K562 (cell line): ENCODE results near the gene NME2. TPM values are rescaled to one million over a fixed set of nuclear protein-coding genes. Genes with fewer than 3 reads are reported as not detected.

Source experiments
- BRF1 ChIP-seq: IDR thresholded peaks from 3 replicates; pipeline ENCODE4 v1.6.1; 2011; ENCODE audit warnings: borderline replicate concordance, mild to moderate bottlenecking; ENCODE audit not compliant: insufficient read length; ENCODE audit errors: extremely low read depth
- CHD4 ChIP-seq: fragments of 200-600 bp; sonication (generic); IDR thresholded peaks from 3 replicates; pipeline ENCODE4 v1.6.1; 2012; ENCODE audit warnings: low read depth, mild to moderate bottlenecking, mixed read lengths, low read length, inconsistent platforms; ENCODE audit not compliant: insufficient read depth, insufficient replicate concordance, poor library complexity, severe bottlenecking
- GTF2E2 ChIP-seq: fragments of 200-800 bp; sonication (Bioruptor generic); IDR thresholded peaks from 2 replicates; pipeline ENCODE4 v1.6.1; 2016; ENCODE audit warnings: missing genetic modification characterization, missing compliant biosample characterization
- HDAC2 ChIP-seq: fragments of 450-650 bp; IDR thresholded peaks from 2 replicates; pipeline ENCODE4 v1.6.1; 2016; ENCODE audit warnings: mild to moderate bottlenecking
- KAT2B ChIP-seq: IDR thresholded peaks from one replicate; pipeline ENCODE4 v1.6.1; 2012; ENCODE audit warnings: low read depth, mild to moderate bottlenecking, control low read depth, inconsistent platforms, low read length, moderate library complexity
- MXI1 ChIP-seq: IDR thresholded peaks from 2 replicates; pipeline ENCODE4 v1.6.1; 2011; ENCODE audit warnings: low read depth, mild to moderate bottlenecking, improper control_type of control experiment, low read length
- NR2F6 ChIP-seq: fragments of 450-650 bp; formaldehyde crosslinking; IDR thresholded peaks from 2 replicates; pipeline ENCODE4 v1.4.0; 2020; ENCODE audit warnings: mild to moderate bottlenecking
- NUFIP1 ChIP-seq: fragments of 450-650 bp; IDR thresholded peaks from 2 replicates; pipeline ENCODE4 v1.6.1; 2018; ENCODE audit not compliant: partially characterized antibody
- SMARCC2 ChIP-seq: fragments of 450-650 bp; IDR thresholded peaks from 2 replicates; pipeline ENCODE4 v1.6.1; 2017; ENCODE audit warnings: antibody characterized with exemption, moderate library complexity, mild to moderate bottlenecking, low read depth
- SRSF9 ChIP-seq: fragments of 200-400 bp; formaldehyde crosslinking; IDR thresholded peaks from 2 replicates; pipeline ENCODE4 v1.6.1; 2017; ENCODE audit warnings: low read depth, low read length, borderline replicate concordance
- ZNF699 ChIP-seq: fragments of 250-450 bp; sonication (Bioruptor Pico); IDR thresholded peaks from 2 replicates; pipeline ENCODE4 v1.8.0; 2021; ENCODE audit warnings: mild to moderate bottlenecking, moderate library complexity; ENCODE audit not compliant: insufficient replicate concordance
- polyA plus RNA-seq, 8 experiments: library from polyadenylated mRNA; depleted of rRNA in 4 of 8; stranded (reverse) in 5 of 8; unstranded in 3 of 8; fragments of >200 nt; fragmentation: Nextera tagmentation in 2 of 8; fragmentation: Illumina TruSeq in 1 of 8; extraction: Ambion mirVana in 2 of 8; extraction: Trizol in 1 of 8; gene quantifications; 2 replicates each; pipeline versions ENCODE4 v1.2.1 to v1.2.3, GENCODE V29; 2011 to 2014; ENCODE audit warnings: inconsistent platforms in 1 of 8, missing spikeins in 1 of 8
- total RNA-seq, 7 experiments: library from RNA; depleted of rRNA in 6 of 7; stranded (reverse); fragments of >200 nt in 6 of 7; fragmentation: Illumina TruSeq in 2 of 7; extraction: Trizol in 2 of 7; gene quantifications; 2 replicates each; pipeline versions ENCODE4 v1.2.1 to v1.2.3, GENCODE V29; 2011 to 2021; ENCODE audit warnings: low replicate concordance in 1 of 7
- TF ChIP-seq, protein P1 (sequence below): fragments of 250-450 bp; sonication (Bioruptor Pico); IDR thresholded peaks from 2 replicates; pipeline ENCODE4 v1.4.0; 2020
- TF ChIP-seq, protein P2 (sequence below): fragments of 250-450 bp; sonication (Bioruptor Pico); IDR thresholded peaks from 2 replicates; pipeline ENCODE4 v1.8.0; 2022; ENCODE audit warnings: moderate library complexity, mild to moderate bottlenecking, inconsistent platforms
- TF ChIP-seq, protein P3 (sequence below): IDR thresholded peaks from 2 replicates; pipeline ENCODE4 v1.6.1; 2014; ENCODE audit warnings: antibody characterized with exemption
- TF ChIP-seq, protein P4 (sequence below), 2 experiments: fragments of 150-350 bp in 1 of 2; IDR thresholded peaks; 2 replicates each; pipeline ENCODE4 v1.6.1; 2012 to 2016; ENCODE audit warnings: low read depth in 2 of 2, low read length in 2 of 2, mild to moderate bottlenecking in 1 of 2, moderate library complexity in 1 of 2

Gene NME2
- total and polyA plus RNA-seq, 9 of the 15 experiments (the other 6 are each of a cell fraction or from before 2014, with no cell fraction given): 684 to 1,202 (median 924) TPM

DNA sequence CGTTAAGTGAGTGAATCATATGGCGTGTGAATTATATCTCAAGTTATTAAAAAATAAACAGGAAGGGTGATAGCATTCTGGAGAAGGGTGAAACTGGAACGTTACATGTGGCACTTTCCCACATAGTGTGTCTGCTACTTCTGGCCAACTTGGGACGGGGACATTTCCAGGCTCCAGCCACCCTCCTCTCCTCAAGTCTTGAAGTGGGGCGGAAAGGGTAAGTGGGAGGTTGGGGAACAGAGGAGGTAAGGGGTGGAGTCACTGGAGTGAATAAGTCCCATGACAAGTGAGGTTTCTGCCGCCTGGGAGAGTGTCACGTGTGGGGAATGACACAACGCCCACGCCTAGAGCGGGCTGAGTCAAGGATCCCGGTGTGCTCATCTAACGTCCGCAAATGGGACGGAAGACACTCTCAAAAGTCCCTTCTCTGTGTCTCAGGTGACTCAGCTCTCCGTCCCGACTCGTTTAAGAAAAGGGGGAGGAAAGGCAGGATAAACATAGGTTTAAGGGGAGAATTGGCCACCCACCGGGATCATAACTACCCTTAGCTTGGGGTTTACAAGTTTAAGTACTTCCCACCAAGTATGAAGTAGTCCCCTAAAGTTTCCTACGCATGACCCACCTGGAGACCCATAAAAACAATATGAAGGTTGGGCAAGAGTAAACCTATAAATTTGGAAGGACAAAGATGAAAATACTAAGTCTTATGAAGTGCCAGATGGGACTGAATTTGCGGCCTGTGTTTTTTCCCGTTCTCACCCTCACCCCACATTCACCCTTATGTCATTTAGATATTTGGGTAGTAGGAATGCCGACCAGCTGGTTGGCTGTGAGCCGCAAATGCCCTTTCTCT is 44.4 kb upstream of the NME2 start (continued):
- no peak for TF ChIP-seq KAT2B
- TF ChIP-seq, protein P1, sequence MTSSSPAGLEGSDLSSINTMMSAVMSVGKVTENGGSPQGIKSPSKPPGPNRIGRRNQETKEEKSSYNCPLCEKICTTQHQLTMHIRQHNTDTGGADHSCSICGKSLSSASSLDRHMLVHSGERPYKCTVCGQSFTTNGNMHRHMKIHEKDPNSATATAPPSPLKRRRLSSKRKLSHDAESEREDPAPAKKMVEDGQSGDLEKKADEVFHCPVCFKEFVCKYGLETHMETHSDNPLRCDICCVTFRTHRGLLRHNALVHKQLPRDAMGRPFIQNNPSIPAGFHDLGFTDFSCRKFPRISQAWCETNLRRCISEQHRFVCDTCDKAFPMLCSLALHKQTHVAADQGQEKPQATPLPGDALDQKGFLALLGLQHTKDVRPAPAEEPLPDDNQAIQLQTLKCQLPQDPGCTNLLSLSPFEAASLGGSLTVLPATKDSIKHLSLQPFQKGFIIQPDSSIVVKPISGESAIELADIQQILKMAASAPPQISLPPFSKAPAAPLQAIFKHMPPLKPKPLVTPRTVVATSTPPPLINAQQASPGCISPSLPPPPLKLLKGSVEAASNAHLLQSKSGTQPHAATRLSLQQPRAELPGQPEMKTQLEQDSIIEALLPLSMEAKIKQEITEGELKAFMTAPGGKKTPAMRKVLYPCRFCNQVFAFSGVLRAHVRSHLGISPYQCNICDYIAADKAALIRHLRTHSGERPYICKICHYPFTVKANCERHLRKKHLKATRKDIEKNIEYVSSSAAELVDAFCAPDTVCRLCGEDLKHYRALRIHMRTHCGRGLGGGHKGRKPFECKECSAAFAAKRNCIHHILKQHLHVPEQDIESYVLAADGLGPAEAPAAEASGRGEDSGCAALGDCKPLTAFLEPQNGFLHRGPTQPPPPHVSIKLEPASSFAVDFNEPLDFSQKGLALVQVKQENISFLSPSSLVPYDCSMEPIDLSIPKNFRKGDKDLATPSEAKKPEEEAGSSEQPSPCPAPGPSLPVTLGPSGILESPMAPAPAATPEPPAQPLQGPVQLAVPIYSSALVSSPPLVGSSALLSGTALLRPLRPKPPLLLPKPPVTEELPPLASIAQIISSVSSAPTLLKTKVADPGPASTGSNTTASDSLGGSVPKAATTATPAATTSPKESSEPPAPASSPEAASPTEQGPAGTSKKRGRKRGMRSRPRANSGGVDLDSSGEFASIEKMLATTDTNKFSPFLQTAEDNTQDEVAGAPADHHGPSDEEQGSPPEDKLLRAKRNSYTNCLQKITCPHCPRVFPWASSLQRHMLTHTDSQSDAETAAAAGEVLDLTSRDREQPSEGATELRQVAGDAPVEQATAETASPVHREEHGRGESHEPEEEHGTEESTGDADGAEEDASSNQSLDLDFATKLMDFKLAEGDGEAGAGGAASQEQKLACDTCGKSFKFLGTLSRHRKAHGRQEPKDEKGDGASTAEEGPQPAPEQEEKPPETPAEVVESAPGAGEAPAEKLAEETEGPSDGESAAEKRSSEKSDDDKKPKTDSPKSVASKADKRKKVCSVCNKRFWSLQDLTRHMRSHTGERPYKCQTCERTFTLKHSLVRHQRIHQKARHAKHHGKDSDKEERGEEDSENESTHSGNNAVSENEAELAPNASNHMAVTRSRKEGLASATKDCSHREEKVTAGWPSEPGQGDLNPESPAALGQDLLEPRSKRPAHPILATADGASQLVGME: no peak
- TF ChIP-seq, protein P2, sequence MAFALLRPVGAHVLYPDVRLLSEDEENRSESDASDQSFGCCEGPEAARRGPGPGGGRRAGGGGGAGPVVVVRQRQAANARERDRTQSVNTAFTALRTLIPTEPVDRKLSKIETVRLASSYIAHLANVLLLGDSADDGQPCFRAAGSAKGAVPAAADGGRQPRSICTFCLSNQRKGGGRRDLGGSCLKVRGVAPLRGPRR (CRISPR knock-in tag): no peak
- no peak for TF ChIP-seq SRSF9
- TF ChIP-seq NR2F6 (CRISPR knock-in tag): no peak
- peak; percentile 80 for TF ChIP-seq MXI1
- TF ChIP-seq, protein P3, sequence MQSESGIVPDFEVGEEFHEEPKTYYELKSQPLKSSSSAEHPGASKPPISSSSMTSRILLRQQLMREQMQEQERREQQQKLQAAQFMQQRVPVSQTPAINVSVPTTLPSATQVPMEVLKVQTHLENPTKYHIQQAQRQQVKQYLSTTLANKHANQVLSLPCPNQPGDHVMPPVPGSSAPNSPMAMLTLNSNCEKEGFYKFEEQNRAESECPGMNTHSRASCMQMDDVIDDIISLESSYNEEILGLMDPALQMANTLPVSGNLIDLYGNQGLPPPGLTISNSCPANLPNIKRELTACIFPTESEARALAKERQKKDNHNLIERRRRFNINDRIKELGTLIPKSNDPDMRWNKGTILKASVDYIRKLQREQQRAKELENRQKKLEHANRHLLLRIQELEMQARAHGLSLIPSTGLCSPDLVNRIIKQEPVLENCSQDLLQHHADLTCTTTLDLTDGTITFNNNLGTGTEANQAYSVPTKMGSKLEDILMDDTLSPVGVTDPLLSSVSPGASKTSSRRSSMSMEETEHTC: peak; percentile 99
- no peak for TF ChIP-seq ZNF699
- TF ChIP-seq, protein P4, sequence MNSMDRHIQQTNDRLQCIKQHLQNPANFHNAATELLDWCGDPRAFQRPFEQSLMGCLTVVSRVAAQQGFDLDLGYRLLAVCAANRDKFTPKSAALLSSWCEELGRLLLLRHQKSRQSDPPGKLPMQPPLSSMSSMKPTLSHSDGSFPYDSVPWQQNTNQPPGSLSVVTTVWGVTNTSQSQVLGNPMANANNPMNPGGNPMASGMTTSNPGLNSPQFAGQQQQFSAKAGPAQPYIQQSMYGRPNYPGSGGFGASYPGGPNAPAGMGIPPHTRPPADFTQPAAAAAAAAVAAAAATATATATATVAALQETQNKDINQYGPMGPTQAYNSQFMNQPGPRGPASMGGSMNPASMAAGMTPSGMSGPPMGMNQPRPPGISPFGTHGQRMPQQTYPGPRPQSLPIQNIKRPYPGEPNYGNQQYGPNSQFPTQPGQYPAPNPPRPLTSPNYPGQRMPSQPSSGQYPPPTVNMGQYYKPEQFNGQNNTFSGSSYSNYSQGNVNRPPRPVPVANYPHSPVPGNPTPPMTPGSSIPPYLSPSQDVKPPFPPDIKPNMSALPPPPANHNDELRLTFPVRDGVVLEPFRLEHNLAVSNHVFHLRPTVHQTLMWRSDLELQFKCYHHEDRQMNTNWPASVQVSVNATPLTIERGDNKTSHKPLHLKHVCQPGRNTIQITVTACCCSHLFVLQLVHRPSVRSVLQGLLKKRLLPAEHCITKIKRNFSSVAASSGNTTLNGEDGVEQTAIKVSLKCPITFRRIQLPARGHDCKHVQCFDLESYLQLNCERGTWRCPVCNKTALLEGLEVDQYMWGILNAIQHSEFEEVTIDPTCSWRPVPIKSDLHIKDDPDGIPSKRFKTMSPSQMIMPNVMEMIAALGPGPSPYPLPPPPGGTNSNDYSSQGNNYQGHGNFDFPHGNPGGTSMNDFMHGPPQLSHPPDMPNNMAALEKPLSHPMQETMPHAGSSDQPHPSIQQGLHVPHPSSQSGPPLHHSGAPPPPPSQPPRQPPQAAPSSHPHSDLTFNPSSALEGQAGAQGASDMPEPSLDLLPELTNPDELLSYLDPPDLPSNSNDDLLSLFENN (IDR thresholded peaks at IDR 0.05; ENCODE audit: low read depth in 2 of 2, low read length in 2 of 2): peak in 1 of 2 experiments; percentile 54; a peak in 1 of 4 replicates
- TF ChIP-seq HDAC2: peak; percentile 77
- TF ChIP-seq CHD4: no peak
- TF ChIP-seq SMARCC2: peak; percentile 66; the same call in 1 of the 2 replicates
- peak; percentile 98 for TF ChIP-seq GTF2E2
- TF ChIP-seq BRF1: no peak
- no peak for TF ChIP-seq NUFIP1
